HG03565 (cell line): Measurements from ENCODE around the gene LMF1.

Source experiments
- ATAC-seq: cut with Tn5 transposase; IDR thresholded peaks from one replicate; pipeline ENCODE4 v1.9.1; 2021; ENCODE audit warnings: mild to moderate bottlenecking, moderate library complexity; ENCODE audit not compliant: unreplicated experiment

LMF1 gene

GRCh38 chr16:931626-932500, 38.9 kb downstream of the LMF1 start:
- no peak for ATAC-seq

GRCh38 chr16:931171-931570, 39.6 kb downstream of the LMF1 start:
- ATAC-seq: no peak

GRCh38 chr16:930511-930910, 40.3 kb downstream of the LMF1 start:
- no peak for ATAC-seq

- no peak for ATAC-seq
These were observed 40.7 kb downstream of the LMF1 start for GRCh38 chr16:930076-930475.

GRCh38 chr16:929227-930073, 41.3 kb downstream of the LMF1 start:
- no peak for ATAC-seq

- ATAC-seq: no peak
These were observed 42.3 kb downstream of the LMF1 start for GRCh38 chr16:928526-928925.

- ATAC-seq: no peak
These were observed 42.9 kb downstream of the LMF1 start for GRCh38 chr16:927931-928330.

GRCh38 chr16:927406-927805, 43.4 kb downstream of the LMF1 start:
- no peak for ATAC-seq

GRCh38 chr16:926715-927114, 44.1 kb downstream of the LMF1 start:
- no peak for ATAC-seq

GRCh38 chr16:924806-925205, 46.0 kb downstream of the LMF1 start:
- no peak for ATAC-seq

GRCh38 chr16:924063-924462, 46.7 kb downstream of the LMF1 start:
- no peak for ATAC-seq

GRCh38 chr16:923184-923583, 47.6 kb downstream of the LMF1 start:
- no peak for ATAC-seq

GRCh38 chr16:922051-922450, 48.7 kb downstream of the LMF1 start:
- no peak for ATAC-seq

- ATAC-seq: no peak
These were observed 49.4 kb downstream of the LMF1 start for GRCh38 chr16:921321-921905.

- no peak for ATAC-seq
These were observed 50.1 kb downstream of the LMF1 start for GRCh38 chr16:920717-921116.

GRCh38 chr16:920051-920681, 50.6 kb downstream of the LMF1 start:
- ATAC-seq: no peak

- no peak for ATAC-seq
These were observed 51.1 kb downstream of the LMF1 start for GRCh38 chr16:919658-920050.

- ATAC-seq: no peak
These were observed 51.8 kb downstream of the LMF1 start for GRCh38 chr16:918741-919657.

GRCh38 chr16:918068-918467, 52.7 kb downstream of the LMF1 start:
- ATAC-seq: no peak

GRCh38 chr16:917591-918061, 53.2 kb downstream of the LMF1 start:
- no peak for ATAC-seq
